HG02852 (cell line): ENCODE measurements around the gene PPP2R2D.
"Not testable (repeated sequence)": the region's sequence is repeated elsewhere in the genome, so short reads cannot be mapped to it uniquely, and the experiment has no call there.

Experiments
- ATAC-seq: cut with Tn5 transposase; IDR thresholded peaks from one replicate; pipeline ENCODE4 v1.9.1; 2021; ENCODE audit warnings: mild to moderate bottlenecking, moderate library complexity; ENCODE audit not compliant: unreplicated experiment

Gene PPP2R2D

DNA sequence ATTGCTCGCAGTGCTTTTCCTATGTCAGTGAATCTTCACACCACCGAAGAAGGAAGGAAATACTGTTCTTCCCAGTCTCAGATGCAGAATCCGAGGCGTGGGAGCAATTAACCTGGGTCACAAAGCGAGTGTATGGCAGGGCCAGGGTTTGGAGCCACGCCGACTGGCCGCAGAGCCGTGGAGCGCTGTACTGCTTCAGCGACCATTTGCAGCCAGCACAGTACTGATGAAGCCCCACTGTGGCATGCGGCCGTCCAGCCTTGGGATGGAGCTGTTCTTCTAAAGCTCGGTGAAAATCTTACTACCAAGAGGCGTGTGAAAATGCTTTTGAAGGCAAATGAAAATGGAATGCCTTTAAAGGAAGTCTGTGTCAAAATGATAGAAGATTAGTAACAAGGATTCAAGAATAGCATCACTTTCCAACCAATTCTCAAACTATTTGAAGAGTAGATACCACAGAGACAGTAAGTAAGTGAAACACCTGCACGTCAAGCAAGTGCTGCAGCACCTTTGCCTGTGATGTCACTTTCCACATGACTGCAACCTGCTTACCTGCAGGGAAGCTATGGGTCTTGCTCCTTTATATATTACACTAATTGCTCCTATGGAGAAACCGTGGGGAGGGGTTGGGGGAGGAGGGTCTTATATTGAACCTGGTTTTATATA is 4.9 kb downstream of the PPP2R2D start:
- ATAC-seq, result no peak

DNA sequence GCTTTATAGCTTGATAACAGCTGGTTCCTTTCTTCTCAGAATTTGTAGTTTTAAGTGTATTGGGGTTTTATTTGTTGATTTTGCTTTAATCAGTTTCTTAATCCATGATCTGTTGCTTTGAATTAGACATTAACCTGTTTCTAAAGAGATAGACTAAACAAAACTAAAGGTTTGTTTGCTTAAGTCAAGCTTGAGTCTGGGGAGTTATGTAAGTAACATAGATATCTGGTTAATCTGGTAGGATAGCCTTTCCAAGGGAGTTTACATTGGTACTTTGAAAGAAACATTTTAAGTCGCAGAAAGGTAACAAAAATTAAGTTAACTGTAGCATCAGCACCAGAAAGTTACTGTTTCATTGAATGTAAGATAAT is 5.4 kb downstream of the PPP2R2D start:
- ATAC-seq, result no peak

DNA sequence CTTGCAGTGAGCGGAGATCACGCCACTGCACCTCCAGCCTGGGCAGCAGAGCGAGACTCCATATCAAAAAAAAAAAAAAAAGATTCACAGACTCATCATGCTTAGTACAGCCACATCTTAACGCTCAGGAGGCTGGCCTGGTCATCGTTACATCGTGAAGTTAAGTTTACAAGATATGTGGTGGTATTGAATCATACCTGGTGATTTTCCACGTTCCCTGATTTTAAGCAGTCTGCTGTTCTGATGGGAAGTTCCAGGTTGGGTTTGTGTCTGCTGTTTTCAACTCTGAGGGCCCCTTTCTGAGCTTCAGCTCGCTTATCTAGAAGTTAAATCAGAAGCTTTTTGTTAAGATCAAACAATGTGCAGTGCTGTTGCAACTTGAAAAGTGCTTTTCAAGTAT is 6.9 kb downstream of the PPP2R2D start:
- ATAC-seq, result no peak

DNA sequence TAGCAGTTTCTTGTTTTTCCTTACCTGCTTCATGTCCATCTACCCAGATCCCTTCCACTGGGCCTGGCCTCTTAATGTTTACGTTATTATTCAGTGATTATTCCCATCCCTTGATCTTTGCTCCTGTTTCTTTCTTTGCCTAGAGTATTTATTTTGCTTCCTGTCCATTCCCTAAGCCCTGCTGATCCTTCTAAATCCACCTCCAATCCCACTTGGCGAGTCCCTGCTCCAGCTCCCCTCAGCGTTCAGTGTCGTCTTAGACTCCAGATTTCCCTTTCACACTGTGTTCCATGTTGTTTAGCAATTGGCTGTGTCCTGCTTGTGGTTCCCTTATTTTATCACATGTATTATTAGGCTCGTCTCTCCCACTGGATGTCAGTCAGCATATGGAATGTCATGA is 7.3 kb downstream of the PPP2R2D start:
- no peak for ATAC-seq

DNA sequence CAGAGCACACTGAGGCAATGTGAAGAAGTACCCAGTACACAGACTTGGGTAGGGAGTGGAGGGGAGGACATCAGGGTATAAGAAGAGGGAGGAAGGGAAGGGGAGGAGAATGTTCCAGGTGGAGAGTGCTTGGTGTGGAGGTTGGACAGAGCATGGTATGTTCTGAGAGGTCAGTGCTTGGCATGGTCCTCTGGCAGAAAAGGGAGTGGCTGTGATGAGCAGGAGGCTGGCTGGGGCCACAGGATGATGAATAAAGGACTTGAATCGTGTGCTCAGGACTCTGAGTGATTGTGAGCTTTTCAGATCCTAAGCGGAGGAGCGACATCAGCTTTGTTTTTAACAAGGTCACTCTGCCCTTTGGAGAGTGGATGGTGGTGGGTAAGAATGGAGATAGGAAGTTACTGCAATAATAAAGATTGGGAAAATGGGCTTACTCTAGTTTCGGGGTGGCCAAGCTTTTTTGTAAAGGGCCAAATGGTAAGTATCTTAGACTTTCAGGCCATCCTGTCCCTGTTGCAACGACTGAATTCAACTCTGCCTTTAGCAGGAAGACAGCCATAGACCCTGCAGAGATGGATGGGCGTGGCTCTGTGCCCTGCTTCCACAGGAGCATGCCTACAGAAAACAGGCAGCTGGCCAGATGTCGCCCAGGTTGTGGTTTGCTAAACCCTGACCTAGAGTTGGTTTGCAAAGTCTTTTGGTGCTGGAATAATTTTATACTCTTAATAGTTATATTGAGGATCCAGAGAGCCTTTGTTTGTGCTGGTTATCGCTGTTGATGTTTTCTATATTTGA is 8.4 kb downstream of the PPP2R2D start:
- no peak for ATAC-seq

DNA sequence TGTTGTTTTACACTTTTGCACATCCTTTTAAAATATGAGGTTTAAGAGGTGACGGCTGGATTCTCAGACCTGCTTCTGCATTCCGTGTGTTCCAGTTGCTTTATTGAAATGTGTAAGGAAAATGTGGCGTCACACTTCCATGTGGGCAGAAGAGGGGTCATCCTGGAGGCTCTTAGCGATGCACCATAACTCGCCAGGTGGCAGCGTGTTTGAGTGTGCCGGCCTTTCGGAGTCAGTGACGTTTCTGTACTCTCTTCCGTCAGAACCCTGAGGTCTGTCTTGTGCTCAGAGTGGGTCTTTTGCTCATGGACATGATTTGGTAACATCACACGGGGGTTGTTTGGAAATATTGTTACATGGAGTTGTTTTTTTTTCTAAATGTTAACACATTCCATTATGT is 9.1 kb downstream of the PPP2R2D start:
- no peak for ATAC-seq

DNA sequence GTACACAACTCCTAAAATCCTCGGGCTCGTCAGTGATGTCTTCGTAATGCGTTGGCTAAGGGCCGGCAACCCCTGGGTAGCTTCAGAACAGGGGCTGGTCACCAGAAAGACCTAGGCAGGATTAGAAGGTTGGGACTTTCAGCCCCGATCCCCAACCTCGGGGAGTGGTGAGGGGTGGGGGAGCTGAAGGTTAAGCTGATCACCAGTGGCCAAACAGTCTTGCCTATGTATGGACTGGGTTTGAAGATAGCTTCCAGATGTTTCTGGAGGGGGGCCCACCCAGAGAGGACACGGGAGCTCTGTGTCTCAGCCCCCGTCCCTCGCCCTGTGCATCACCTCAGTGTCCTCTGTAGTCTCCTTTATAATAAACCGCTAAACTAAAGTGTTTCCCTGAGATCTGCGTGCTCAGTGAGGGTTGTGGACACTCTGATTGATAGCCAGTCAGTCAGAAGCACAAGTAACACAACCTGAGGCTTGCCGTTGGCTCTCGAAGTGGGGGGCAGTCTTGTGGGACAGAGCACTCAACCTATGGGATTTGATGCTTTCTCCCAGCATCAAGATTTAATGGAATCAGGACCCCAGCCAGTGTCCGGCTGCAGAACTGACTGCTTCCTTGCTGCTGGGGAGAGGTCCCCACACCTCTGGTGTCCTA is 10.0 kb downstream of the PPP2R2D start:
- no peak for ATAC-seq

DNA sequence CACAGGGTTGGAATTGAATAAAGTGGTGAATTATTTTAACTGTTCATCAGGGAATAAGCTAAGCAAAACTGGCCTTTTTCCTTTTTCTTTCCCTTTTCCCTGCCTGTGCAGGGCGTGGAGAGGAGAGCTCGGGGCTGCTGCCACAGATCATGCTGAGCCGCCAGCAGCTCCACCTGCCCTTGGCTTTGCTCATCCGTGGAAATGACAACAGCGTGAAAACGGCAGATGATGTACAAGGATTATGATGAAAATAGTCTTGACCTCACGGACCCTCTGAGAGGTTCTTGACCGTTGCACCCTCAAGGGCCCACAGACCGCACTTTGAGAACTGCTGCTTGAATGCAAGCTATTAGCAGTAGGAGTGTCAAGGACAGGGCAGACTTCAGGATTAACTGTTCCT is 10.6 kb downstream of the PPP2R2D start:
- no peak for ATAC-seq

DNA sequence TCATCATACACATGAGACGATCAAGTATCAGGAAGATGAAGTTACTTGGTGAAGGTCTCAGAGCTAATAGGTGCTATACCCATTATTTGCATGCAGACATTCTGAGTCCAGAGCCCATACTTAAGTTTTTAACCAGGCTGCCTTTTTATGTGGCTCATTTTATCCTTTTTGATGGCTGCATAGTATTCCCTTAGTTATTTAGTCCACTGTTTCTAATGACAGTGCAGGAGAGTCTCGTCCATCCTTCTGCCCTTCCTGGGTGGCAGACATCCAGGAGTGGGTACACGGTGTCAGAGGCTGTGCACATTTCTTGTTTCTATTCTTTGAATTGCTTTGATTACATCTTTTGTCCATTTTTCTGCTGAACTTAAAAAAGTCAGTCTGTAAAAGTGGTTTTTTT is 11.8 kb downstream of the PPP2R2D start:
- ATAC-seq, result no peak

DNA sequence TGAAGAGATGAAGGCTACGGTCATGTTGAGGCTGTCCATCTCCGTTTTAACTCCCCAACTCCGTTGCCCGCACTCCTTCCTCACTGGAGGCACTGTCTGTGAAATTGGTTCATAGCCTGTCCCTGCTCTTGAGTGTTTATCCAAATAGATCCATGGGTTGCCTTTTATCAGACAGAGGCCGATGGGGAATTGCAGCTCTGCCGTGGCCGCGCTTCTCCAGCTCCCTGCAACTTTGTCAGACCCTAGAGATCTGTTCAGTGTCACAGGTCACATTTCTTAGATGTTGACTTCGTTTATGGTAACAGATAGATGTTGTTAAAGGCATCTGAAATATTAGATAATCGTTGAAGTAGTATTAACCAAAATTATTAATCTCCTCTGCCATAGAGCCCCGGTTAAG is 14.7 kb downstream of the PPP2R2D start:
- ATAC-seq, result no peak

DNA sequence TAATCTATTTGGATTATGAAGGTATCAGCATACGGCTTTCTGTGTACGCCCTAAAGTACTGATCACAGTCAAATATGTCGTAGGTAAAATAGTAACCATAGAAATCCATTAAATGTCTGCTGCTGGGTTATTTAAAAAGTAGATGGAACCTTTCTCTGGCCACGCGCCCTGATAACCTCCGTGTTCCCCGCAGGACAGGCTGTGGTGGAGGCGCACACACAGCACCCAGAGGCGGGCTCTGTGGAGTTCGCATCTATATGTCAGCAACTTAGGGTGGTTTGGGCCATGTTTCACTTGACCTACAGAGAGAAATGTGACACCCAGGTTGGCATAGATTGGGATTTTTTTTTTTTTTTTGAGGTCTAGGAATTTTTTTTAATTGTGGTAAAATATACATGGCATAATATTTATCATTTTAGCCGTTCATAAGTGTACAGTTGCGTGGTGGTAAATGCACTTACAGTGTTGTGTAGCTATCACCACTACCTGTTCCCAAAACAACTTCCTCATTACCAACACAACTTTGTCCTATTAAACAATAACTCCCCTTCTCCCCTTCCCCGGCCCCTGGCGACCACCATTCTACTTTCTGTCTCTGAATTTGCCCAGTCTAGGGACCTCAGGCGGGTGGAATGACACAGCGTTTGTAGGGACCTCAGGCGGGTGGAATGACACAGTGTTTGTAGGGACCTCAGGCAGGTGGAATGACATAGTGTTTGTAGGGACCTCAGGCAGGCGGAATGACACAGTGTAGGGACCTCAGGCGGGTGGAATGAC is 15.4 kb downstream of the PPP2R2D start:
- no peak for ATAC-seq

DNA sequence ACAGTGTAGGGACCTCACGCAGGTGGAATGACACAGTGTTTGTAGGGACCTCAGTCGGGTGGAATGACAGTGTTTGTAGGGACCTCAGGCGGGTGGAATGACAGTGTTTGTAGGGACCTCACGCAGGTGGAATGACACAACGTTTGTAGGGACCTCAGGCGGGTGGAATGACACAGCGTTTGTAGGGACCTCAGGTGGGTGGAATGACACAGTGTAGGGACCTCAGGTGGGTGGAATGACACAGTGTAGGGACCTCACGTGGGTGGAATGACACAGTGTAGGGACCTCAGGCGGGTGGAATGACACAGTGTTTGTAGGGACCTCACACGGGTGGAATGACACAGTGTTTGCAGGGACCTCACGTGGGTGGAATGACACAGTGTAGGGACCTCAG is 16.0 kb downstream of the PPP2R2D start:
- not testable (repeated sequence) for ATAC-seq

DNA sequence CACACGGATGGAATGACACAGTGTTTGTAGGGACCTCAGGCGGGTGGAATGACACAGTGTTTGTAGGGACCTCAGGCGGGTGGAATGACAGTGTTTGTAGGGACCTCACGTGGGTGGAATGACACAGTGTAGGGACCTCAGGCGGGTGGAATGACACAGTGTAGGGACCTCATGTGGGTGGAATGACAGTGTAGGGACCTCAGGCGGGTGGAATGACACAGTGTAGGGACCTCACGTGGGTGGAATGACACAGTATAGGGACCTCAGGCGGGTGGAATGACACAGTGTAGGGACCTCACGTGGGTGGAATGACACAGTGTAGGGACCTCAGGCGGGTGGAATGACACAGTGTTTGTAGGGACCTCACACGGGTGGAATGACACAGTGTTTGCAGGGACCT is 16.7 kb downstream of the PPP2R2D start:
- not testable (repeated sequence) for ATAC-seq

DNA sequence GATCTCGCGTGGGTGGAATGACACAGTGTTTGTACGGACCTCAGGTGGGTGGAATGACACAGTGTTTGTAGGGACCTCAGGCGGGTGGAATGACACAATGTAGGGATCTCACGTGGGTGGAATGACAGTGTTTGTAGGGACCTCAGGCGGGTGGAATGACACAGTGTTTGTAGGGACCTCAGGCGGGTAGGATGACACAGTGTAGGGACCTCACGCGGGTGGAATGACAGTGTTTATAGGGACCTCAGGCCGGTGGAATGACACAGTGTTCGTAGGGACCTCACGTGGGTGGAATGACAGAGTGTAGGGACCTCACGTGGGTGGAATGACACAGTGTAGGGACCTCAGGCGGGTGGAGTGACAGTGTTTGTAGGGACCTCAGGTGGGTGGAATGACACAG is 18.7 kb downstream of the PPP2R2D start:
- ATAC-seq, result not testable (repeated sequence)

DNA sequence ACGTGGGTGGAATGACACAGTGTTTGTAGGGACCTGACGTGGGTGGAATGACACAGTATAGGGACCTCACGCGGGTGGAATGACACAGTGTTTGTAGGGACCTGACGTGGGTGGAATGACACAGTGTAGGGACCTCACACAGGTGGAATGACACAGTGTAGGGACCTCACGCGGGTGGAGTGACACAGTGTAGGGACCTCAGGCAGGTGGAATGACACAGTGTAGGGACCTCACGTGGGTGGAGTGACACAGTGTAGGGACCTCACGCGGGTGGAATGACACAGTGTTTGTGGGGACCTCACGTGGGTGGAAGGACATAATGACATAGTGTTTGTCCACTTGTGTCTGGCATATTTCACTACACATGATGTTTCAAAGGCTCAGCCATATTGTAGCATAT is 19.3 kb downstream of the PPP2R2D start:
- no peak for ATAC-seq

DNA sequence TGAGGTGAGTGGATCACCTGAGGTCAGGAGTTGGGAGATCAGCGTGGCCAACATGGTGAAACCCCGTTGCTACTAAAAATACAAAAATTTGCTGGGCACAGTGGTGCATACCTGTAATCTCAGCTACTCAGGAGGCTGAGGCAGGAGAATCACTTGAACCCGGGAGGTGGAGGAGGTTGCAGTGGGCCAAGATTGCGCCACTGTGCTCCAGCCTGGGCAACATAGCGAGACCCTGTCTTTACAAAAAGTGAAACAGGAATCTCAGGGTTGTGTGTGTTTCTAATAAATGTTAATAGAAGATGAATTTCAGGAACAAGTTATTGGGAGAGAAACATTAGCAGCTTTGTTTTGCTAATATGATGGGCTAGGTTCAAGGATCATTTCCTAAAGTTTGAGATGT is 19.9 kb downstream of the PPP2R2D start:
- no peak for ATAC-seq

DNA sequence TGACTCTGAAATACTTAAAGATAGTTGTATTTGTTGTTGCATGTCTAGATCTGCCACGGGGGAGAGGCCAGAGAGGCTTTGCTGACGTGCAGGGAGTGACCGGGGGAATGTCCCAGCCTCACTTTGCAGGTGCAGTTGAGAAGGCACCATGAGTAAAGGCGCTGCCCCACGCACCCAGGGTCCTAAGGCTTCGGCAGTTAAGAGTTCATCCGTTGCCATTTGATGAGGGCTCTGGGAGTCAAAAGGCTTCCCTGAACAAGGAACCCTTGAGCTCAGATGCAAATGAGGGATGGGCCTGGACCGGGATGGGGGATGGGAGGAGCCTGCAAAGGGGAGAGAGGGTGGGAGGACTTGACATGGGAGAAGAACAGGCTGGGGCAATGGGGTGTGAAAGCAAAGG is 20.4 kb downstream of the PPP2R2D start:
- peak; percentile 86 for ATAC-seq

DNA sequence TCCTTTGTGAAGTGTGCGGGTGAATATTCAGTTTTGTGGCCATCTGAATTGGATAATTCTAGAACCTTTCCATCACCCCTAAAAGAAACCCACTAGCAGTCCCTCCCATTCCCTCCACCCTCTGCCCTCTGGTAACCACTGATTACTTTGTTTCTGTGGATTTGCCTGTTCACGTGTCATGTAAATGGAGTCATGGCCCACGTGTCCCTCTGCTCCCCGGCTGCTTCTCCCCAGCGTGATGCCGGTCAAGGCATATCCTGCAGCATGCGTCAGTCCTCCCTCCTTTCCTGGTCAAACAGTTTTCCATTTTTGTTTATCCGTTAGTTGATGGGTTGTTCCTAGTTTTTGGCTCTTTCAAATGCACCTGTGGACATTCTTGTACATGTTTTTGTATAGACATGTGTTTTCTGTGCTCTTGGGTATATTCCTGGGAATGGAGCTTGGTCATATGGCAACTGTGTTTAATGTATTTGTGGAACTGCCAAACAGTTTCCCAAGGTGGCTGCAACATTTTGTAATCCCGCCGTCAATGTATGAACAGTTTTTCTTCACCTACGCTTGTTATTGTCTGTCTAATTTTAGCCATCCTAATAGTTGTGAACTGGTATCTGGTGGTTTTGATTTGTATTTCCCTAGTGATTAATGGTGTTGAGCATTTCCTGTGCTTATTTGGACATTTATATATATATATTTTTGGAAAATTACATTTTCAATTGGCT is 22.4 kb downstream of the PPP2R2D start:
- ATAC-seq, result no peak

DNA sequence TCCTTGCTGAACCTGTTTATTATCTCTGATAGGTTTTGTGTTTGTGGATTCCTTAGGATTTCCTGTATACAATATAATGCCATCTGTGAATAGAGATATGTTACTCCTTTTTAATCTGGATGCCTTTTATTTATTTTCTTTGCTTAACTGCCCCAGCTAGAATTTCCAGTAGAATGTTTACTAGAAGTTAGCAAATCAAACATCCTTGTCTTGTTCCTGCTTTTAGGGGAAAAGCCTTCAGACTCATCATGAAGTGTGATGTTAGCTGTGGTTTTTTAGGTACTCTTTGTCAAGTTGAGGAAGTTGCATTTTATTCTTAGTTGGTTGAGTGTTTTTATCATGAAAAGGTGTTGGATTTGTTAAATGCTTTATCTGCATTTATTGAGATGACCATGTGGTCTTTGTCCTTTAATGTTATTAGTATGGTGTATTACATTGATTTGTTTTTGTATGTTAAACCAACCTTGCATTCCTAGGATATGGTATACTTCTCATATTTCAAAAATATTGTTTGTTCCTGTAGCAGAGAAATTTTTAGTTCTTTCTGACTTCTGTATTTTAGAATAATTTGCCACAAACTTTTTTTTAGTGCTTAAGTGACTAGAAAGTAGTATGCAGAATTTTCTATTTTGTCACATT is 24.3 kb downstream of the PPP2R2D start:
- no peak for ATAC-seq

DNA sequence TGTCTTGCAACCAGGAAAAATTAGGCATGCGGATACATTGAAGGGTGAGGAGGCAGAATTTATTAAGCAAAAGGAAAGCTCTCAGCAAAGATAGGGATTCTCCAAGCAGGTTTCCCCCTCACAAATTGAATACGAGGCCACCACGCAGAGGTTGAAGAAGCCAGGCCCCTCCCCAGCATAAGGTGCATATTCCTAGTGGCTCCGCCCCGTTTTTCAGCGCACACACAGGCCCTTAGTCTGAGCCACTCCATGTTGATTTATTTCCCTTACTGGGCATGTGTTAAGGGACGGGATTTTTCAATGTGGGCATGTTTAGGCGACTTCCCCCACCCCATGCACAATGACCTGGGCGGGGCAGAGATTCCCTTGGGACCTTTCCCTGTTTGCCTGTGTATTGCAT is 24.9 kb downstream of the PPP2R2D start:
- no peak for ATAC-seq
